ENCODE measurements around the gene FSIP1. TPM values are rescaled to one million over a fixed set of nuclear protein-coding genes. Genes with fewer than 3 reads are reported as not detected.

The FSIP1 gene
- total RNA-seq, 2 donors from 2014 or later = 0.77 to 1.7 TPM

GRCh38 chr15:39784638-39785037 lies 2.0 kb upstream of the FSIP1 start:
- H3K4me3 ChIP-seq (ENCODE audit: low read length) = no peak overlapping the region
- H3K27me3 ChIP-seq (ENCODE audit: control insufficient read depth, insufficient read depth, low read length, poor library complexity, severe bottlenecking) = no peaks in the 10 kb centered on the region
- H3K27ac Mint-ChIP-seq = peak overlapping the region; percentile 75
- H3K27ac ChIP-seq (ENCODE audit: low read depth, low read length) = no peak overlapping the region
- no peaks in the 10 kb centered on the region for H3K36me3 Mint-ChIP-seq (ENCODE audit: low read depth)
- no peaks in the 10 kb centered on the region for H3K27me3 Mint-ChIP-seq (ENCODE audit: insufficient read depth)
- no peak for TF ChIP-seq CTCF (conservative IDR thresholded peaks at IDR 0.05)
- H3K9ac ChIP-seq (ENCODE audit: extremely low read depth, low read length, poor library complexity, severe bottlenecking) = no peak overlapping the region
- peak overlapping the region; percentile 38 for H3K4me3 Mint-ChIP-seq
- no peaks in the 10 kb centered on the region for H3K36me3 ChIP-seq (ENCODE audit: control insufficient read depth, insufficient read depth, low read length)
- H3K9me3 Mint-ChIP-seq = peaks cover 4% of the 10 kb centered on the region
- H3K9me3 ChIP-seq (ENCODE audit: control insufficient read depth, low read length) = no peaks in the 10 kb centered on the region
- no peaks in the 10 kb centered on the region for H3K4me1 ChIP-seq (ENCODE audit: control insufficient read depth, insufficient read depth, low read length)
- DNase-seq = no peak
- H3K4me1 Mint-ChIP-seq = peaks cover 62% of the 10 kb centered on the region
- 95% methylated on average over 2 of the region's 2 CpGs; no CpG with 5 or more reads in 1 of the 2 experiments for WGBS, 2 experiments (ENCODE audit: insufficient coverage in 1 of 2, insufficient read length in 1 of 2)

- H3K4me1 Mint-ChIP-seq = peaks cover 57% of the 10 kb centered on the region
- H3K27ac ChIP-seq (ENCODE audit: low read depth, low read length) = no peak overlapping the region
Observed at GRCh38 chr15:39784125-39784524, 1.5 kb upstream of the FSIP1 start.

DNA sequence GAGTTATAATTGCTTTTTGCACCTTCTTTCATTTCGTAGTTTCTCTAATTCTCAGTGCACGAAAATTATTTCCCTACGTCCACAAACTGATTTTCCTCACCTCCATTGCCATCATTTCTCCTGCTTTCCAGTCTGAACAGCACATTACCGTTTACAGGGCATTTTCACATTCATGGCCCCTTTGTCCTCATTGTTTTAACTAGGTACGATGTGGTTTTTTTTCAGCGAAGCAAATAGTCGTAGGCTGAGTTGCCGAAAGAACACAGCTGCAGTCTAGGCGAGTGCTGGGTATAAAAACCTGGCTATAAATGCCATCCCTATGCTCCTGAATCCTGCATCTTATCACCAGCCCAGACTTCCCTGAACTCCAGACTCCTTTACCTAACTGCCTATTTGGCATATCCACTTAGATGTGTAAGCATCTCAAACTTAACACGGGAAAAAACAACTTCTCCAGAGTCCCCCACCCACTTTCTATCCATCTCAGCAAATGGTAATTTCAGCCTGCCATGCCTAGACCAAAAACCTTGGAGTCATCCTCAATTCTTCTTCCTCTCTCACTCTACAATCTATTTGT lies 691 bp upstream of the FSIP1 start:
- H3K27ac Mint-ChIP-seq = peak overlapping the region; percentile 97
- H3K4me1 Mint-ChIP-seq = peaks cover 50% of the 10 kb centered on the region
- no peaks in the 10 kb centered on the region for H3K4me1 ChIP-seq (ENCODE audit: control insufficient read depth, insufficient read depth, low read length)
- peak overlapping the region; percentile 93 for H3K4me3 Mint-ChIP-seq
- no peaks in the 10 kb centered on the region for H3K27me3 ChIP-seq (ENCODE audit: control insufficient read depth, insufficient read depth, low read length, poor library complexity, severe bottlenecking)
- no peaks in the 10 kb centered on the region for H3K27me3 Mint-ChIP-seq (ENCODE audit: insufficient read depth)
- no peak for TF ChIP-seq CTCF (conservative IDR thresholded peaks at IDR 0.05)
- no peaks in the 10 kb centered on the region for H3K9me3 ChIP-seq (ENCODE audit: control insufficient read depth, low read length)
- H3K27ac ChIP-seq (ENCODE audit: low read depth, low read length) = peak overlapping the region; percentile 86
- H3K9ac ChIP-seq (ENCODE audit: extremely low read depth, low read length, poor library complexity, severe bottlenecking) = peak overlapping the region; percentile 90
- H3K36me3 ChIP-seq (ENCODE audit: control insufficient read depth, insufficient read depth, low read length) = no peaks in the 10 kb centered on the region
- DNase-seq = no peak
- WGBS, 2 experiments (ENCODE audit: insufficient coverage in 1 of 2, insufficient read length in 1 of 2) = 3 to 6% methylated on average over 9 to 10 of the region's 10 CpGs
- peak overlapping the region; percentile 99 for H3K4me3 ChIP-seq (ENCODE audit: low read length)
- no peaks in the 10 kb centered on the region for H3K36me3 Mint-ChIP-seq (ENCODE audit: low read depth)
- peaks cover 4% of the 10 kb centered on the region for H3K9me3 Mint-ChIP-seq

More at GRCh38 chr15:39784125-39784524, 1.5 kb upstream of the FSIP1 start:
- no peak for DNase-seq
- Histone ChIP-seq H3K4me3 (ENCODE audit: low read length) (peak overlapping the region; percentile 99), H3K9me3 (ENCODE audit: control insufficient read depth, low read length) (no peaks in the 10 kb centered on the region), H3K4me1 (ENCODE audit: control insufficient read depth, insufficient read depth, low read length) (no peaks in the 10 kb centered on the region), H3K27me3 (ENCODE audit: control insufficient read depth, insufficient read depth, low read length, poor library complexity, severe bottlenecking) (no peaks in the 10 kb centered on the region), H3K9ac (ENCODE audit: extremely low read depth, low read length, poor library complexity, severe bottlenecking) (no peak overlapping the region), H3K36me3 (ENCODE audit: control insufficient read depth, insufficient read depth, low read length) (no peaks in the 10 kb centered on the region)
- WGBS, 2 experiments (ENCODE audit: insufficient coverage in 1 of 2, insufficient read length in 1 of 2) = 75 to 87% methylated on average over 3 of the region's 4 CpGs
- TF ChIP-seq CTCF (conservative IDR thresholded peaks at IDR 0.05) = no peak
- Mint-ChIP-seq H3K9me3 (peaks cover 4% of the 10 kb centered on the region), H3K27ac (peak overlapping the region; percentile 75), H3K4me3 (peak overlapping the region; percentile 93), H3K36me3 (ENCODE audit: low read depth) (no peaks in the 10 kb centered on the region), H3K27me3 (ENCODE audit: insufficient read depth) (no peaks in the 10 kb centered on the region)
